HEK293 (cell line): ENCODE data around the gene ZNF296.

Experiments used
- EGR2 ChIP-seq: fragments of 450-650 bp; formaldehyde crosslinking; IDR thresholded peaks from 2 replicates; pipeline ENCODE4 v1.5.1; 2016; ENCODE audit warnings: low read depth, missing biosample characterization, missing genetic modification characterization
- GFI1B ChIP-seq: fragments of 450-650 bp; formaldehyde crosslinking; IDR thresholded peaks from 2 replicates; pipeline ENCODE4 v1.5.1; 2016; ENCODE audit warnings: missing biosample characterization, missing genetic modification characterization
- GLI4 ChIP-seq: fragments of 450-650 bp; formaldehyde crosslinking; IDR thresholded peaks from 2 replicates; pipeline ENCODE4 v1.5.1; 2016; ENCODE audit warnings: missing biosample characterization, missing genetic modification characterization
- GLIS1 ChIP-seq: fragments of 450-650 bp; formaldehyde crosslinking; IDR thresholded peaks from 2 replicates; pipeline ENCODE4 v1.5.1; 2016; ENCODE audit warnings: missing biosample characterization, missing genetic modification characterization
- MEIS1 ChIP-seq: sonication (generic); formaldehyde crosslinking; IDR thresholded peaks from 2 replicates; pipeline ENCODE4 v1.8.1; 2022; ENCODE audit warnings: missing genetic modification reagents, mild to moderate bottlenecking, borderline replicate concordance
- RBAK ChIP-seq: fragments of 450-650 bp; formaldehyde crosslinking; IDR thresholded peaks from 2 replicates; pipeline ENCODE4 v1.5.1; 2016; ENCODE audit warnings: missing biosample characterization, missing genetic modification characterization
- SCRT1 ChIP-seq: fragments of 450-650 bp; formaldehyde crosslinking; IDR thresholded peaks from 2 replicates; pipeline ENCODE4 v1.5.1; 2016; ENCODE audit warnings: missing biosample characterization, missing genetic modification characterization, borderline replicate concordance
- SP2 ChIP-seq: fragments of 450-650 bp; formaldehyde crosslinking; IDR thresholded peaks from 2 replicates; pipeline ENCODE4 v1.5.1; 2016; ENCODE audit warnings: missing biosample characterization, missing genetic modification characterization
- ZBTB20 ChIP-seq: fragments of 450-650 bp; formaldehyde crosslinking; IDR thresholded peaks from 2 replicates; pipeline ENCODE4 v1.5.1; 2016; ENCODE audit warnings: missing biosample characterization, missing genetic modification characterization
- ZEB2 ChIP-seq: fragments of 450-650 bp; formaldehyde crosslinking; IDR thresholded peaks from 2 replicates; pipeline ENCODE4 v1.5.1; 2016; ENCODE audit warnings: missing biosample characterization, missing genetic modification characterization
- ZIC2 ChIP-seq: fragments of 450-650 bp; formaldehyde crosslinking; IDR thresholded peaks from 2 replicates; pipeline ENCODE4 v1.5.1; 2016; ENCODE audit warnings: missing biosample characterization, missing genetic modification characterization
- ZNF175 ChIP-seq: fragments of 450-650 bp; formaldehyde crosslinking; IDR thresholded peaks from 2 replicates; pipeline ENCODE4 v1.5.1; 2016; ENCODE audit warnings: missing biosample characterization, missing genetic modification characterization
- ZNF19 ChIP-seq: fragments of 450-650 bp; formaldehyde crosslinking; IDR thresholded peaks from 2 replicates; pipeline ENCODE4; 2016; ENCODE audit warnings: missing biosample characterization, missing genetic modification characterization, low read depth
- ZNF23 ChIP-seq: fragments of 450-650 bp; formaldehyde crosslinking; IDR thresholded peaks from 2 replicates; pipeline ENCODE4 v1.5.1; 2016; ENCODE audit warnings: missing biosample characterization, missing genetic modification characterization, borderline replicate concordance
- ZNF311 ChIP-seq: fragments of 450-650 bp; formaldehyde crosslinking; IDR thresholded peaks from 2 replicates; pipeline ENCODE4 v1.5.1; 2017; ENCODE audit warnings: missing biosample characterization, missing genetic modification characterization, borderline replicate concordance
- ZNF394 ChIP-seq: fragments of 450-650 bp; formaldehyde crosslinking; IDR thresholded peaks from 2 replicates; pipeline ENCODE4 v1.5.1; 2016; ENCODE audit warnings: missing biosample characterization, missing genetic modification characterization, mild to moderate bottlenecking, moderate library complexity, borderline replicate concordance
- ZNF548 ChIP-seq: fragments of 450-650 bp; formaldehyde crosslinking; IDR thresholded peaks from 2 replicates; pipeline ENCODE4 v1.5.1; 2016; ENCODE audit warnings: missing biosample characterization, missing genetic modification characterization
- ZNF571 ChIP-seq: fragments of 450-650 bp; formaldehyde crosslinking; IDR thresholded peaks from 2 replicates; pipeline ENCODE4 v1.5.0; 2017; ENCODE audit warnings: missing biosample characterization, missing genetic modification characterization
- ZNF701 ChIP-seq: fragments of 450-650 bp; formaldehyde crosslinking; IDR thresholded peaks from 2 replicates; pipeline ENCODE4 v1.5.1; 2016; ENCODE audit warnings: missing biosample characterization, missing genetic modification characterization
- ZNF776 ChIP-seq: fragments of 450-650 bp; formaldehyde crosslinking; IDR thresholded peaks from 2 replicates; pipeline ENCODE4 v1.5.0; 2017; ENCODE audit warnings: missing biosample characterization, missing genetic modification characterization, borderline replicate concordance
- ZNF837 ChIP-seq: fragments of 450-650 bp; formaldehyde crosslinking; IDR thresholded peaks from 2 replicates; pipeline ENCODE4 v1.5.1; 2016; ENCODE audit warnings: missing biosample characterization, missing genetic modification characterization
- ZSCAN23 ChIP-seq: fragments of 450-650 bp; formaldehyde crosslinking; IDR thresholded peaks from 2 replicates; pipeline ENCODE4 v1.5.1; 2016; ENCODE audit warnings: missing biosample characterization, missing genetic modification characterization
- TF ChIP-seq, protein P1 (sequence below): fragments of 450-650 bp; formaldehyde crosslinking; IDR thresholded peaks from 2 replicates; pipeline ENCODE4 v1.5.1; 2016; ENCODE audit warnings: missing biosample characterization, missing genetic modification characterization
- TF ChIP-seq, protein P2 (sequence below): fragments of 450-650 bp; formaldehyde crosslinking; IDR thresholded peaks from 2 replicates; pipeline ENCODE4 v1.5.1; 2017; ENCODE audit warnings: missing biosample characterization, missing genetic modification characterization
- TF ChIP-seq, protein P3 (sequence below): fragments of 450-650 bp; formaldehyde crosslinking; IDR thresholded peaks from 2 replicates; pipeline ENCODE4 v1.5.1; 2016; ENCODE audit warnings: missing biosample characterization, missing genetic modification characterization
- TF ChIP-seq, protein P4 (sequence below): fragments of 450-650 bp; formaldehyde crosslinking; IDR thresholded peaks from 2 replicates; pipeline ENCODE4 v1.5.1; 2016; ENCODE audit warnings: missing biosample characterization, missing genetic modification characterization
- TF ChIP-seq, protein P5 (sequence below): fragments of 450-650 bp; formaldehyde crosslinking; IDR thresholded peaks from 2 replicates; pipeline ENCODE4 v1.5.1; 2016; ENCODE audit warnings: missing biosample characterization, missing genetic modification characterization, borderline replicate concordance
- TF ChIP-seq, protein P6 (sequence below): fragments of 450-650 bp; formaldehyde crosslinking; IDR thresholded peaks from 2 replicates; pipeline ENCODE4 v1.5.1; 2016; ENCODE audit warnings: missing biosample characterization, missing genetic modification characterization

The ZNF296 gene

DNA sequence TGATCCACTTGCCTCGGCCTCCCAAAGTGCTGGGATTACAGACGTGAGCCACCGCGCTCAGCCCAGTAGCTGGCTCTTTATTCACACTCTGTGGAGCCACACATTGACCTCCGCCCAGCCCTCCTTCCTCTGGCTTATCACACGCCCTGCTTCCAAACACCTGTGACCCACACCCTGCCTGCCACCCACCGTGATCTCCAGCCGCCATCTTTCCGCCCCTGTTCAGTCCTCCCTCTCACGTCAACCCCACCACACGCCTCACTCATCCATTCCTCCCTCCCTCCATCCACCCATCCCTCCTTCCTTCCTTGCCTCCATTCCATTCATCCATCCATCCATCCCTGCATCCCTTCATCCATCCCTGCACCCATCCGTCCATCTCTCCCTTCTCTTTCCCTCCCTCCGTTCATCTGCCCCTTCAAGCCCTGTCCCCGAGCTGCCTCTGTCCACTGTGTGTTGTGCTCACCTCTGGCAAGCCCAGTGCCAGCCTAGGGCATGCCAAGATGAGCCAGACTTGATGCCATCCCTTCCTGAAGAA lies 17.6 kb downstream of the ZNF296 start (continued):
- TF ChIP-seq GLIS1 (tag by site-specific recombination) (0 out of 2 replicates have a peak, but pooled peaks have one; percentile 10), ZNF19 (no peak), ZNF571 (0 out of 2 replicates have a peak, but pooled peaks have one; percentile 22), ZNF701 (tag by site-specific recombination) (no peak), GFI1B (no peak), ZIC2 (tag by site-specific recombination) (no peak), SP2 (no peak), GLI4 (no peak), ZSCAN23 (tag by site-specific recombination) (no peak), ZNF394 (tag by site-specific recombination) (no peak), ZNF548 (no peak), RBAK (tag by site-specific recombination) (no peak), EGR2 (peak; percentile 47), ZEB2 (tag by site-specific recombination) (no peak), ZNF837 (no peak), ZNF23 (tag by site-specific recombination) (no peak), ZBTB20 (tag by site-specific recombination) (peak; percentile 26; the same call in 1 of the 2 replicates), ZNF311 (no peak), SCRT1 (tag by site-specific recombination) (peak; percentile 47; the same call in 1 of the 2 replicates), ZNF776 (tag by site-specific recombination) (no peak), ZNF175 (tag by site-specific recombination) (no peak), MEIS1 (no peak)
- TF ChIP-seq, protein P1, sequence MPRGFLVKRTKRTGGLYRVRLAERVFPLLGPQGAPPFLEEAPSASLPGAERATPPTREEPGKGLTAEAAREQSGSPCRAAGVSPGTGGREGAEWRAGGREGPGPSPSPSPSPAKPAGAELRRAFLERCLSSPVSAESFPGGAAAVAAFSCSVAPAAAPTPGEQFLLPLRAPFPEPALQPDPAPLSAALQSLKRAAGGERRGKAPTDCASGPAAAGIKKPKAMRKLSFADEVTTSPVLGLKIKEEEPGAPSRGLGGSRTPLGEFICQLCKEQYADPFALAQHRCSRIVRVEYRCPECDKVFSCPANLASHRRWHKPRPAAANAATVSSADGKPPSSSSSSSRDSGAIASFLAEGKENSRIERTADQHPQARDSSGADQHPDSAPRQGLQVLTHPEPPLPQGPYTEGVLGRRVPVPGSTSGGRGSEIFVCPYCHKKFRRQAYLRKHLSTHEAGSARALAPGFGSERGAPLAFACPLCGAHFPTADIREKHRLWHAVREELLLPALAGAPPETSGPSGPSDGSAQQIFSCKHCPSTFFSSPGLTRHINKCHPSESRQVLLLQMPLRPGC (tag by site-specific recombination) = no peak
- TF ChIP-seq, protein P2, sequence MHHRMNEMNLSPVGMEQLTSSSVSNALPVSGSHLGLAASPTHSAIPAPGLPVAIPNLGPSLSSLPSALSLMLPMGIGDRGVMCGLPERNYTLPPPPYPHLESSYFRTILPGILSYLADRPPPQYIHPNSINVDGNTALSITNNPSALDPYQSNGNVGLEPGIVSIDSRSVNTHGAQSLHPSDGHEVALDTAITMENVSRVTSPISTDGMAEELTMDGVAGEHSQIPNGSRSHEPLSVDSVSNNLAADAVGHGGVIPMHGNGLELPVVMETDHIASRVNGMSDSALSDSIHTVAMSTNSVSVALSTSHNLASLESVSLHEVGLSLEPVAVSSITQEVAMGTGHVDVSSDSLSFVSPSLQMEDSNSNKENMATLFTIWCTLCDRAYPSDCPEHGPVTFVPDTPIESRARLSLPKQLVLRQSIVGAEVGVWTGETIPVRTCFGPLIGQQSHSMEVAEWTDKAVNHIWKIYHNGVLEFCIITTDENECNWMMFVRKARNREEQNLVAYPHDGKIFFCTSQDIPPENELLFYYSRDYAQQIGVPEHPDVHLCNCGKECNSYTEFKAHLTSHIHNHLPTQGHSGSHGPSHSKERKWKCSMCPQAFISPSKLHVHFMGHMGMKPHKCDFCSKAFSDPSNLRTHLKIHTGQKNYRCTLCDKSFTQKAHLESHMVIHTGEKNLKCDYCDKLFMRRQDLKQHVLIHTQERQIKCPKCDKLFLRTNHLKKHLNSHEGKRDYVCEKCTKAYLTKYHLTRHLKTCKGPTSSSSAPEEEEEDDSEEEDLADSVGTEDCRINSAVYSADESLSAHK (tag by site-specific recombination) = no peak
- TF ChIP-seq, protein P3, sequence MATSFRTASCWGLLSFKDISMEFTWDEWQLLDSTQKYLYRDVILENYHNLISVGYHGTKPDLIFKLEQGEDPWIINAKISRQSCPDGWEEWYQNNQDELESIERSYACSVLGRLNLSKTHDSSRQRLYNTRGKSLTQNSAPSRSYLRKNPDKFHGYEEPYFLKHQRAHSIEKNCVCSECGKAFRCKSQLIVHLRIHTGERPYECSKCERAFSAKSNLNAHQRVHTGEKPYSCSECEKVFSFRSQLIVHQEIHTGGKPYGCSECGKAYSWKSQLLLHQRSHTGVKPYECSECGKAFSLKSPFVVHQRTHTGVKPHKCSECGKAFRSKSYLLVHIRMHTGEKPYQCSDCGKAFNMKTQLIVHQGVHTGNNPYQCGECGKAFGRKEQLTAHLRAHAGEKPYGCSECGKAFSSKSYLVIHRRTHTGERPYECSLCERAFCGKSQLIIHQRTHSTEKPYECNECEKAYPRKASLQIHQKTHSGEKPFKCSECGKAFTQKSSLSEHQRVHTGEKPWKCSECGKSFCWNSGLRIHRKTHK (tag by site-specific recombination) = no peak
- TF ChIP-seq, protein P4, sequence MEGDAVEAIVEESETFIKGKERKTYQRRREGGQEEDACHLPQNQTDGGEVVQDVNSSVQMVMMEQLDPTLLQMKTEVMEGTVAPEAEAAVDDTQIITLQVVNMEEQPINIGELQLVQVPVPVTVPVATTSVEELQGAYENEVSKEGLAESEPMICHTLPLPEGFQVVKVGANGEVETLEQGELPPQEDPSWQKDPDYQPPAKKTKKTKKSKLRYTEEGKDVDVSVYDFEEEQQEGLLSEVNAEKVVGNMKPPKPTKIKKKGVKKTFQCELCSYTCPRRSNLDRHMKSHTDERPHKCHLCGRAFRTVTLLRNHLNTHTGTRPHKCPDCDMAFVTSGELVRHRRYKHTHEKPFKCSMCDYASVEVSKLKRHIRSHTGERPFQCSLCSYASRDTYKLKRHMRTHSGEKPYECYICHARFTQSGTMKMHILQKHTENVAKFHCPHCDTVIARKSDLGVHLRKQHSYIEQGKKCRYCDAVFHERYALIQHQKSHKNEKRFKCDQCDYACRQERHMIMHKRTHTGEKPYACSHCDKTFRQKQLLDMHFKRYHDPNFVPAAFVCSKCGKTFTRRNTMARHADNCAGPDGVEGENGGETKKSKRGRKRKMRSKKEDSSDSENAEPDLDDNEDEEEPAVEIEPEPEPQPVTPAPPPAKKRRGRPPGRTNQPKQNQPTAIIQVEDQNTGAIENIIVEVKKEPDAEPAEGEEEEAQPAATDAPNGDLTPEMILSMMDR (tag by site-specific recombination) = no peak
- TF ChIP-seq, protein P5, sequence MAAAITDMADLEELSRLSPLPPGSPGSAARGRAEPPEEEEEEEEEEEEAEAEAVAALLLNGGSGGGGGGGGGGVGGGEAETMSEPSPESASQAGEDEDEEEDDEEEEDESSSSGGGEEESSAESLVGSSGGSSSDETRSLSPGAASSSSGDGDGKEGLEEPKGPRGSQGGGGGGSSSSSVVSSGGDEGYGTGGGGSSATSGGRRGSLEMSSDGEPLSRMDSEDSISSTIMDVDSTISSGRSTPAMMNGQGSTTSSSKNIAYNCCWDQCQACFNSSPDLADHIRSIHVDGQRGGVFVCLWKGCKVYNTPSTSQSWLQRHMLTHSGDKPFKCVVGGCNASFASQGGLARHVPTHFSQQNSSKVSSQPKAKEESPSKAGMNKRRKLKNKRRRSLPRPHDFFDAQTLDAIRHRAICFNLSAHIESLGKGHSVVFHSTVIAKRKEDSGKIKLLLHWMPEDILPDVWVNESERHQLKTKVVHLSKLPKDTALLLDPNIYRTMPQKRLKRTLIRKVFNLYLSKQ (tag by site-specific recombination) = no peak
- TF ChIP-seq, protein P6, sequence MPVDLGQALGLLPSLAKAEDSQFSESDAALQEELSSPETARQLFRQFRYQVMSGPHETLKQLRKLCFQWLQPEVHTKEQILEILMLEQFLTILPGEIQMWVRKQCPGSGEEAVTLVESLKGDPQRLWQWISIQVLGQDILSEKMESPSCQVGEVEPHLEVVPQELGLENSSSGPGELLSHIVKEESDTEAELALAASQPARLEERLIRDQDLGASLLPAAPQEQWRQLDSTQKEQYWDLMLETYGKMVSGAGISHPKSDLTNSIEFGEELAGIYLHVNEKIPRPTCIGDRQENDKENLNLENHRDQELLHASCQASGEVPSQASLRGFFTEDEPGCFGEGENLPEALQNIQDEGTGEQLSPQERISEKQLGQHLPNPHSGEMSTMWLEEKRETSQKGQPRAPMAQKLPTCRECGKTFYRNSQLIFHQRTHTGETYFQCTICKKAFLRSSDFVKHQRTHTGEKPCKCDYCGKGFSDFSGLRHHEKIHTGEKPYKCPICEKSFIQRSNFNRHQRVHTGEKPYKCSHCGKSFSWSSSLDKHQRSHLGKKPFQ (tag by site-specific recombination) = no peak
- TF ChIP-seq, all 188 proteins: peak for 8
